GM19467 (cell line): ENCODE results near the gene HOMER2.
"Not testable (repeated sequence)": the region's sequence is repeated elsewhere in the genome, so short reads cannot be mapped to it uniquely, and the experiment has no call there.

ENCODE experiments used
- ATAC-seq: cut with Tn5 transposase; IDR thresholded peaks from one replicate; pipeline ENCODE4 v1.9.1; 2021; ENCODE audit warnings: mild to moderate bottlenecking, moderate library complexity; ENCODE audit not compliant: unreplicated experiment

The HOMER2 gene

DNA sequence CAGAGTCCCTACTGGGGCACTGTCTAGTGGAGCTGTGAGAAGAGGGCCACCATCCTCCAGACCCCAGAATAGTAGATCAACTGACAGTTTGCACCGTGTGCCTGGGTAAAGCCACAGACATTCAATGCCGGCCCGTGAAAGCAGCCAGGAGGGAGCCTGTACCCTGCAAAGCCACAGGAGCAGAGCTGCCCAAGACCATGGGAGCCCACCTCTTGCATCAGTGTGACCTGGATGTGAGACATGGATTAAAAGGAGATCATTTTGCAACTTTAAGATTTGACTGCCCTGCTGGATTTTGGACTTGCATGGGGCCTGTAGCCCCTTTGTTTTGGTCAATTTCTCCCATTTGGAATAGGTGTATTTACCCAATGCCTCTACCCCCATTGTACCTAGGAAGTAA, 86.5 kb downstream of the HOMER2 start:
- not testable (repeated sequence) for ATAC-seq

DNA sequence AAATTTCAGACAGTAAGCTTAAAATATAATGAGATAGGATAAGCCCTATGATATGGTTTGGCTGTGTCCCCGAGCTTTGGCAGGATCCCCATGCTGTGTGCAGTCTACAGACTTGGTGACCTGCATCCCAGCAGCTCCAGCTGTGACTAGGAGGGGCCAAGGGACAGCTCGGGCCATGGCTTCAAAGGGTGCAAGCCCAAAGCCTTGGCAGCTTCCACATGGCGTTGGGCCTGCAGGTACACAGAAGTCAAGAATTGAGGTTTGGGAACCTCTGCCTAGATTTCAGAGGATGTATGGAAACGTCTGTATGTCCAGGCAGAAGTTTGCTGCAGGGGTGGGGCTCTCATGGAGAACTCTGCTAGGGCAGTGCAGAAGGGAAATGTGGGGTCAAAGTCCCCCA, 86.9 kb downstream of the HOMER2 start:
- not testable (repeated sequence) for ATAC-seq

DNA sequence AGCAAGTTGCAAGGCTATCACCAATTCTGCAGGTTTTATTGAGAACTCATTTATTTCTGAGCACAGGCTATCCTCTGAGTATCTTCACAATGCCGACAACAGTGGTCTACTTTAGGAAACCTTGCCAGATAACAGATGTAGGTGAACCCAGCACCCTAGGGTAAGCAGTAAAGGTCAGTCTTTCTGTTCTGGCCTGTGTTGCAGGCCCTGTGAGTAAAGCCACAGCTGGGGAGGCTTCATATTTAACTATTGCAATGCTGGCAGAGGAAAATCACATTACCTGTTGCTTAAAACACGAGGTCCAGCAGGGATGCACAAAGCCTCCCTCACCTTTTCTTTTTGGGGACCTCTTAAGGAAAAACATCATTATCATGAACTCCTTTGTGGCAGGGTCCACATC, 87.6 kb downstream of the HOMER2 start:
- no peak for ATAC-seq

DNA sequence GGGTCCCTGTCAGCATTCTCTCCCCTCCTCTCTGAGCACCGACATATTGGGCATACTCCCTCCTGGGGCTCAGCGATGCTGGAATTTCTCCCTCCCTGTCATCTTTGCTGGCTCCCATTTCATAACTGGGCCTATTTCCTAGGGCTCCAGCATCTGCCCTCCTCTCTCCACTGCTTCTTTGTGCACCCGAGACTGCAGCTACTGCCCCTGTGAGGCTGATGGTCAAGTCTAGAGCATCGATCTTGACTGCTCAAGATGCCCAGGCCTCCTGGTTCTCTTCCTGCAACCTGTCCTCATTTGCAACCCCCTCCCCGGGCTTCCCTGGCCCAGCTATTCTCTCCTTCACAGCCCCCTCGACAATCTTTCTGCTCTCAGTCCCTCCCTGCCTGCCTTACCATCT, 89.6 kb downstream of the HOMER2 start:
- ATAC-seq, result no peak

DNA sequence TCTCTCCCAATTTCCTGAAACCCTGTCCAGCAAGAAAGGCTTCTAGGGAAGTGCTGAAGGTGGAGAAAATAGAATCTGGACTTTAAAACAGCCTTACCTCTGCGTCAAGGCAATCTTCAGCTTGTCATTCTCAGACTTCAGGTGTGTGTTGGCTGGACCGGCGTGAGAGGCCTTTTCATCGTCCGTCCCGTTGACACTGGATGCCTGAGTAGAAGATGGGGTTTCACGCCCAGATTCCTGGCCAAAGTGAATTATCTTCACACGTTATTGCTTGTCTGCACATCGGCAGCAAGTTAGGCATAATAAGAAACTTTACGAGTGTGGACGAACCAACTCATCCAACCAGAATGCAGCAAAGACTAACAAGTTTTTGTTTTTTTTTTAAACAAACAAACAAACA, 93.6 kb downstream of the HOMER2 start:
- ATAC-seq, result no peak

DNA sequence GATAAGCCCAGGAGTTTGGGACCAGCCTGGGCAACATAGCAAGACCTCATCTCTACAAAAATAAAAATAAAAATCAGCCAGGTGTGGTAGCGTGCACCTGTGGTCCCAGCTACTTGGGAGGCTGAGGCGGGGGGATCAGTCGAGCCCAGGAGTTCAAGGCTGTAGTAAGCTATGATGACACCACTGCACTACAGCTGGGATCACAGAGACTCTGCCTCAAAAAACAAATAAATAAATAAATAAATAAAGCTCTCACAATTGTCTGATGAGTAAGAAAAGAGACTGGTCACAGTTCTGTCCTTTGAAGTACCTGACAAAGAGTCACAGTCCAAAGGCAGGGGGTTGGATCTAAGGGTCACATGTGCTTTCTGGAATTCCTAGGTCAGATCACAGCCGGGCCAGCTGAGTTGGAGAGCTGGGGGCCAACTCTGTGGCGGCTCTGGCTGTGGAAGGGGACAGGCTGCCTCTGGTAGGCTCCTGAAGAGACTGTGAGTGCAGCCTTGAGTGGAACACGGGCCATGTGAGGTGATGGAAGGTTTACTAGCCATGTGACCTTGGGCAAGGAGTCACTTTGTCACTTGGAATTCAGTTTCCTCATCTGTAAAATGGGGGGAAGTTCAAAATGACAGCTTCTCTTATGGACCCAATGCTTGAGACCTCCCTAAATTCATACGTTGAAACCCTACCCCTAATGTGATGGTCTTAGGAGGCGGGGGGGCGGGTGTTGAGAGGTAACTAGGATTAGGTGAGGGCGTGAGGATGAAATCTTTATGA, 95.9 kb downstream of the HOMER2 start:
- no peak for ATAC-seq

DNA sequence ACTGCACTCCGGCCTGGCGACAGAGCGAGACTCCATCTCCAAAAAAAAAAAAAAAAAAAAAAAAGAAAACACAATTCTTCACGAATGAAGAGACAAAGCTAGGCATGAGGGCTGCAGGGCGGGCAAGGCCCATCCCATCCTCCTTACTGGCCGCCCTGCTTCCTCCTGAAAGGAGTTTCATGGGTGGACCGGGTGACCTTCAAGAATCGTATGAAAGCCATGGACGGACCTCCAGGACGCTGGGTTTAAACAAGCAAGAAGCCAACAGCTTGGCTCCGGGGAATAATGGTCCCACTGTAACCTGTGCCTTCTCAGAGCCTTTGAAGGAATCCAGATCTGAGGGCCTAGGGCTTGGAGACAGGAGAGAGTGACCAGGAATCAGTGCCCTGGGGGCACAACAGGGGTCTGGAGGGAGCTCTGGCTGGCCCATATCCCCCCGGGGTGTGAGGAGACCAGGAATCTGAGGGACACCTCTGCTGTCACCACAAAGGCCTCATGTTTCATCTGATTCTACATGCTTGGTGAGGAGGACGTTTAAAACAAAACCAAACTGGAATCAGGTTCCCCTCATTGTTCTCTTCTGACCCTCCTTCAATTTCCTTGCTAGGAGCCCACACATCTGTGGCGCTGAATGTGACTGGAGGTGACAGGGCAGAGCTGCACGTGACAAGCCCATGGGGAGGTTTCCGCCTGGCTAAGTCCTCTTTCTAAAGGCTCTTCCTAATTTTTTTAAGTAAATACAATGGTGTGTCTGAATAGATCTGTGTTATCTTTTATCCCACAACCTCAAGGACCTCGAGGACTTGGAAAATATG, 97.0 kb downstream of the HOMER2 start:
- no peak for ATAC-seq

DNA sequence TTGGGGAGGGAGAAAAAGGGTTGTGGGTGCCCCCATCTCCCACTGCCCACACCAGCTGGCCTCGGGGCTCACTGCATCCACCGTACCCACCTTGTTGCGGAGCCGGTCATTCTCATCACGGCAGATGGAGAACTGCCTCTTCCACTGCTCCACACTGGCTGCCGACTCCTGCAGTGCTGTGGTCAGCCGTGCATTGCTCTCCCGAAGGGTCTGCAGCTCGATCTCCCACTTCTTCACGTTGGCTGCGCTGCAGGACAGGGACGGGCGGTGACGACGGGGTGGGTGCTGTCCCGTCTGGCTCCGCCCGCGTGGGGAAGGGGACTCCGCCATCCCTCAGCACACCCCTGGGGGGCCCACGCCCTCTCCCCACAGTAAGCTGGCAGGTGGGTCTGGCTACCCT, 98.0 kb downstream of the HOMER2 start:
- no peak for ATAC-seq

DNA sequence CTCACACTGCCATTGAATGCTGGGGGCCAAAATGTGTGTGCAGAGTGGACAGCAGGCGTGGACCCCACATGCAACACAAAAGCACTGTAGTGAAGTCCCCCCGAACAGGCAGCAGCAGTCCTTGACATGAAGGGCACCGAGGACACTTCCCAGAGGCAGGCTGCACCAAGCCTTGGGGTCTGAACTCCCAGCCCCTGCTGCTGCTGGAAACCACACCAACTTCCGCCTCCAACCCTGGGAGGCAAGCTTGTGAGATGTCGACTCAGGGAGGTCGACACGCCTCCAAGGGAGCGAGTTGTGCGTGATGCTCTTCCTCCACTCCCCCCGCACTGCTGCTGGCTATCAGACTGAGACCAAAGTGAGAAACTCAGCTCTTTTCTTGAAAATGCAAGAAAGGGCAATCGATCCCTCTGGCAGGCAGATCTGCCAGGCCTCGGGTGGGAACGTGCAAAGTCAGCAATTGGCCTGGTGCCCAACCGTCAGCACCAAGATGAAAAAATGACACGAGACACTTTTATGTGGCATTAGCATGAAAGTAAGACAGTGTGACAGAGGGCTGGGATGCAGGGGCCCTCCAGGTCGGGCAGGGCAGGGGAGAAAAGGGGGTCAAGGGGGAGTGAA, 99.5 kb downstream of the HOMER2 start:
- ATAC-seq, result no peak

DNA sequence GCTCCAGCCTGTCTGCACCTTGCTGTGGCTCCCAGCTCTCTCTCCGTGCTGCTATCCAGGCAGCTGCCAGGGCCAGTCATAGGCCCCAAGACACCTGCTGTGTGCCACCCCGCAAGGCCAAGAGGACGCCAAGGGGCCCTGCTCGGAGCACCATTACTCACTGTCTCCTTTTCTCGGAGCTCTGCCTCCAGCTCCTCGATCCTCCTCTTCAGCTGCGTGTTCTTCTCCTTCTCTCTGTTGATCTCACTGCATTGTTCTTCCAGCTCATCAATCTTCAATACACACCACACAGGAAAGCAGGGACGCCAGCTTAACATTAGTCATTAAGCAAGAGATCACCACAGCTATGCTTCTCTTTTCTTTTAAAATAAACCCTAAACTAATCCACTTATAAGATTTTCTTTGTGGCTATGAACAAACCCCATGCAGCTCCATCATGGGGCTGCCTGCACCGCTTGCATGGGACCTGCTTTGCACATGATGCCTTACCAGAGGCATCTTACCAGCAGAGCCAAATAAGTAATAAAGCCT, 100.5 kb downstream of the HOMER2 start:
- ATAC-seq, result no peak

DNA sequence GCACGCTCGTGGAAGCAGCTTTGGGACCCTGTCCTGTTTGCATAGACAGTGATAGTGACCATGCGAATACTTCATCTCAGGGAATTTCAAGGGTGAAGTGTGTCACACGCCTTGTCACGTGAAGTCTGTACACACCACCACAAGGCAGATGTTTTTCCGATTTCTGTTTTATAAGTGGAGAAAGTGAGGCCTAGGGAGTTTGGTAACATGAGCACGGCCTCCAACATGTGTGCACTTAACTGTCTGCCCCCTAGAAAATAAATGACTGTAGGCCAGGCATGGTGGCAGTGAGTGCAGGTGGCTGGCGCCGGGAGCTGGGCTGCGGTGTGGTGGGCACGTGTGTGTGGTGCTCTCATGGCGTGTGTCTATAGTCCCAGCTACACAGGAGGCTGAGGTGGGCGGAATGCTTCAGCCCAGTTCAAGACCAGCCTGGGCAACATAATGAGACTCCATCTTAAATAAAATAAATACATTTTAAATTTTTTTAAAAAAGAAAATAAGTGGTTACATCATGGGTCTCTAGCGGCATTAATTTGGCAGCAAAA, 101.1 kb downstream of the HOMER2 start:
- no peak for ATAC-seq

DNA sequence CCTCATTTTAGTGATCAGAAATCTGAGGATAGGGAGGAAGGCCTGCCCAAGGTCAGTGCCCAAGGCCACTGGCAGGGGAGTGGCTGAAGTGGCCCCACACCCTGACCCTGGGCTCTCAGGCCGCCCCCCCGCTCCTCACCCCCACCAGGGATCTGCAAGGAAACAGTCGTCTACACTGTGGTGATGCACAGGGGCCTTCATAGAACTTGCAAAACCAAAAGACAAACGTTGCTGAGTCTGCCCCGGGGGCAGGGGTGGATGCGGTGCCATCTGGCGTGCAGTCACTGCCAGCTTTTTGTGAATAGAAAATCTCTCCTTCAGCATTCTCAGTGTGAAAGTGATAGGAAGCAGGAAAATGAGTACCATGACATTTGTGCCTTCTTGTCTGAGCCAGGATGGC, 101.8 kb downstream of the HOMER2 start:
- no peak for ATAC-seq

DNA sequence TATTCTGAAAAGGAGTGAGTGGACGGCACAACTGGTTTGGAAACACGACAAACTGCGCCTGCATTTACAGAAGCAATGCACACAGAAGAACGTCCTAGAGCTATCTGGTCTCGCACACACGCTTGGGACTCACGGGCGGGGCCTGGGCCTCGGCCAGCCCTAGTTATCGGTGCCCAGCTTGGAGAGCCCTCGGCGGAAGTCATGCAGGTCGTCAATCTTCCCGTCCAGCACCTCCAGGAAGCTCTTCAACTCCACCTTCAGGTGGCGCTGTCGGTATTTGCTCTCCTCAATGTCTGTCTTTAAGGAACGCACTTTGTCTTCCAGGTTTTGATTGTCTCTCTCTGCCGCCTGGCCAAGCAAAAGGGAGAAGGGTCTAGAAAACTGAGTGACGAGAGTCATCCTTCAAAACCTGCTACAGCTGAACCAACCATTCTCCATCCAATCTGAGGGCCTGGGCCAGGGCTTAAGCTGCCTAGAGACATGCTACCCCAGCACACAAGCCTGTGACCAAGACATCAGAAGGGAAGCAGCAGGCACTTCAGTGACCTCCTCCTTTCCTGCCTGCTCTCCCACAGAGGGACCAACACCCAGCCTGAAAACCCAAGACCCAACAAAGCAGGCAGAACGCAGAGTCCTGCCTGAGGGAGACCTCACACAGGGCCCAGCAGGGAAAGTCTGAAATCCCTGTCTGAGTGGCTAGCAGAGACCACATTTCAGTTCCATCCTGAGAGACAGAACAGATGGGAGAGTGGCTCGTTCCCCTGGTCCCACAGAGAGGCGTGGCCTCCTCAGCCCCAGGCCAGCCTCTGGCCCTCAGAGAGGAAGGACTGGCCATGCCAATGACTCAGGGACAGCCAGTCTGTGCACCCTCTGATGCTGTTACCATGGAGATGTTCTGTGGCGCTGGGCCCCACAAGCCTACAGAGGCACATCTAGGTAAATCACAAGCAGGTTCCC, 102.7 kb downstream of the HOMER2 start:
- ATAC-seq, result no peak

DNA sequence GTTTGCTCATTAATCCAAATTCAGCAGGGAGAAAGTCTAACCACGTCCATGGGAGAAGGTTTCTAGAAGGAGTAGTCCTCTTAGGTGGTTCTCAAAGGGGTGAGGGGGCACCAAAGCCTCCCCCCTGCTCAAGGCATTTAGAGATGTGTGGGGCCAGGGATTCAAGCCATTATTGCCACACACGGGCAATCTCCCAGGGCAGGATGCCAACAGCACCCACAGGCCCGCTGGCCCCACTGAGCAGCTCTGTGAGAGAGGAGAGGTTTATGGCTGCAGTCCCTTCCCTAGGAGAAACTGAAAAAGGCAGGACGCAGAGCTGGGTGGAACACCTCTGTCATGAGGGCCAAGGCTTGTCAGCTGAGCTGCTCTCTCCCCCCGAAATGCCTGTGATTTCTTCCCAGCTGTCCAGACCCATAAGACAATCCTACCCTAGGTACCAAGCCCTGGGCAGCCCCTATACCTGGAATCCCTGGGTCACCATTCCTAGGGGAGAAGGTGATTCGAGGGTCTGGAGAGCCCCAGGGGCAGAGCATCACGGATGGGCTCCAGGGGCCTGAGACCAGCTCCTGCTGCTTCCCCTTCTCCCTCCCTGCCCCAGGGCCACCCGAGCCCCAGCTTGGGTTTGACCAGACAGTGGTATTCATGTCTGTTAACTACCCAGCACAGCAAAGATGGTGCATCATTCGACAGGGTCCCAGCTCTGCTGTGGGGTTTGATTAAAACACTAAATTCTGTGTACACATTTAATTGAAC, 104.1 kb downstream of the HOMER2 start:
- no peak for ATAC-seq

DNA sequence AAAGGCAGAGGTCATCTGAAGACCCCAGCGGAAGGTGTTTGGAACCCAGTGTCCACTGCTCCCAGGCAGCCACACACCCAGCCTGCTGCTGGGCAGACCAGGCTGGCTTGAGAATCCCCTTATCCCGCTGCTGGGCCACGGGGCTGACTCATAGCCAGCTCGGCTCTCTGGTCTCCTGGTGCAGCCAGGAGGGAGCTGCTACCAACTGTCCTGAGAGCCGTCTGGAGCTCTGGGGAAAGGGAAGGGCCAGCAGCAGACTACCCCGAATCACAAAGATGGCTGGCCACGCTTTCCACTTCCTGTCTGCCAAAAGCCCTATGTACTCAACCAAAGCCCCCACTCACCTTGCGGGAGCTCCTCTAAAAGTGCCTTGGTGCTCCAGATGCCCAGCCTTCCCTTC, 104.8 kb downstream of the HOMER2 start:
- ATAC-seq, result no peak

DNA sequence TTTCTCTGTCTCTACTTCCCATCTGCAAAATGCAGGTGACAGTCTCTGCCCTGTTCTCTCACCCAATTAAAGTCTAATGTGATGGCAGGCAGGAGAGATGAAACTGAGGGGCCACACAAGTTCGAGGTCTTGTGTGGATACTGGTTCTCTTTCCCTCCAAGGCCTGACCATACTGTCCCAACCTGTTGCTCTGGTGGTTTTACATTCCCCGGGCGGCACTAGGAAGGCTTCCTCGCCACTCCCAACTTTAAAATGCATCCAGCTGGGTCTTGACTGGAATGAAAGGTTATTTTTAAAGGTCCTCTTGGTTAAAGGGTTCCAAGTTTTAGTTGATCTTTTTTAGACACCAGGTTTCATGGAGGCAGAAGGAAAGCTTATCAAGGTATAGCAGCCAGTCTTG, 105.9 kb downstream of the HOMER2 start:
- no peak for ATAC-seq

DNA sequence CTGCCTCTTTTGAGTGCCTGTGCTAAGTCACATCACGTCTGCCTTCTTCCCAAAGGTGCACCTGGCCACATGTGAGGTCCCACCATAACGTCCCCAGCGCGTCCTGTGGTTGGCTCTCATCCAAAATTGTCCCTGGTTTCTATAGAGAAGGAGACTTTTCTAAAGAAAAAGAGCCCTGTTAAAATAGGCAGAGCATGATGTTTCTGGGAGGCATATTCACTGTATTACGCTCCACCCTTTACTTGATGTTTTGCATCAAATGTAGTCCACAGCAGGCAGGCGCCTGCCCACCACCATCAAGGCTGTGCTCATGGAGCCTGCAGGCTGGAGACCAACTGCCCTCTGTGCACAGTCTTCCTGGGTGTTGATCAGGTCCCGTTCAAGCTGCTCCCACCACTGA, 106.8 kb downstream of the HOMER2 start:
- ATAC-seq, result no peak

DNA sequence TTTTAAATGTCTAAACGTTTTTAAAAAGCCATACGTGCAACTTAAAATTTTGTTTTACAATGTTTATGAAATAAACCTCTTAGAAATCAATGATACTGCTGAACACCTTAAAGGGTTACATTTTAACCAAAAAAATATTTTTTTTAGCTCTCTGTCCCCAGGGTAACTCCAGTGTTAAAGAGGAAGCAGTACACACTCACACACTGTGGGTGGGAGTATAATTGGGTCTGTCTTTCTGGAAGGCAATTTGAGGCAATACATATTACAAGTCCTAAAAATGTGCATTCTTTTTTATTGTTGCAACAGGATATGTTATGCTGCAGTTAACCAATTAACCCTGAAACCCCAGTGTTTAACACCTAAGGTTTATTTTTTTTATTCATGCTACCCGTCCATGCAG, 109.0 kb downstream of the HOMER2 start:
- no peak for ATAC-seq

DNA sequence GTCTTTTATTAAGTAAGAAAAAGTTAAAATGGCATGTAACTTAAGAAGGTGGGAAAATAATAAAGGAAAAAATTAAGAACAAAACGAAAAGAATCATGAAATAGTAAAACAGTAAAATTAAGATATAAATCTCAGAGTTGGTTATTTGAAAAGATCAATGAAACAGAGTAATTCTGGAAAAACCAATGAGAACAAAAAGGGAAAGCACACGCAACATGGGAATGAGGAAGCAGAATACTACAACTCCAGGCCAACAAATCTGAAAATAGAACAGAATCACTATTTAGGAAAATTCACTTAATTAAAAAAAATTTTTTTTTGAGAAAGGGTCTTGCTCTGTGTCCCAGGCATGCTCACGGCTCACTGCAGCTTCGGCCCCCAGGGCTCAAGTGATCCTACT, 112.4 kb downstream of the HOMER2 start:
- no peak for ATAC-seq

DNA sequence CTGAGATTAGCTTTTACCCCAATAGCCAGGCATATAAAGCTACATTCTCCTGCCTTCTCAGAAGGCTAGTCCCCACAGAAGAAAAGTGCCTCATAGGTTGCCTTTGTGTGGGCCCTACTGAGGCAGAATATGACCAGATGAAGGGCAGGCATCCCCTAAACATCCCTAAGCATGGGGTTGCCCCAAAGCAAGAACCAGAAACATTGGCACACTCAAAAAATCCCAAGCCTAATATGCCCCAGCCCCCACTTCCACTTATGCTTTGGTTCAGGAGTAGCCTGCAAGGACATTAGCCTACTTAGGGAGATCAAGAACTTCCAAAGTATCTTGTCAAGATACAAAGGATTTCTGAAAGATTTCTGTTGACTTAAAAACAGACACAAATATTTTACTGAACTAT, 113.4 kb downstream of the HOMER2 start:
- no peak for ATAC-seq
